ENCODE data around the gene HDGF.

The HDGF gene

DNA sequence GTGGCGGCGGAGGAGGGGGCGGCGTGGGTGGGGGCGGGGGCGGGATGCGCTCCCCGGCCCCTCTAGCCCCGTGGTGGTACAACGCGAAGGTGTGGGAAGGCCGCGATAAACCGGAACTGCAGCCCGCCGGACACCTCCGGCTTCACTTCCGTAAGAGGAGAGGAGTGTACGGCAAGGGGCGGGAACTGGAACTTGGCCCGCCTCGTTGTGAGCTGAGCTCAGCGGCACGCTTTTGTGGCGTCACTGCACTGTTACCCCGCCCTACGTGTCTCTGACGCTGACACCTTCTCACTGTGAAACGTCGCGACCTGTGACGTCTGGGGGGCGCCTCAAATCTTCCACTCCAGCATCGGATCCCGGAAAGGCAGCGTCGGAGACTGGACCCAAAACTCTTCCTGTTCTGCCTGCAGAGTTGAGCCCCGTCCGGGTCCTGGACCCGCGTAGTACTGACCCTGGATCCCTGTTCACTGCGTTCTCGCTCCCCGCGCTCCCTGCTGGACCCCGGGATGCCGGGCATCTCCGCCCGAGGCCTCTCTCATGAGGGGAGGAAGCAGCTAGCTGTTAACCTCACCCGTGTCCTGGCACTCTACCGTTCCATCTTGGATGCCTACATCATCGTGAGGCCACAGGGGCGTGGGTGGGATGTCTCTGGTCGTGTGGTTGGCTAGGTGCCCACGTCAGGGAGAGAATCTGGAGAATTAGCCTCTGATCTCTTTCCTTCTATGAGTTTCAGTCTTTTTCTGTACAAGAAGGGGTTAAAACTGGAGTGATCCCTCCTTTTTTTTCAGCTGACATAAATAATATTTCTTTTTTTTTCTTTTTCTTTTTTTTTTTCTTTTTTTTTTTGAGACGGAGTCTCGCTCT is 22.6 kb downstream of the HDGF start, which contains the start of gene ISG20L2:
Gene ISG20L2, minus strand, starts transcription at position 168 of the 864 bp plus-strand sequence. CDS start 1,114 bp downstream, outside the sequence.
- Histone ChIP-seq H3K79me2 (ENCODE audit: insufficient read depth, low read length) (peaks cover 44% of the 10 kb centered on the region), H2AFZ (ENCODE audit: low read length) (no peak within 1 kb of the TSS), H3F3A (ENCODE audit: insufficient read depth, low read length) (no peaks in the 10 kb centered on the region; the same call in 1 of the 2 replicates), H3K4me3 (ENCODE audit: low read depth, low read length, poor library complexity, severe bottlenecking) (peak within 1 kb of the TSS; percentile 100), H3K9me3 (ENCODE audit: low read length) (no peaks in the 10 kb centered on the region), H3K4me2 (ENCODE audit: low read length) (peak within 1 kb of the TSS; percentile 95), H3K4me1 (ENCODE audit: insufficient read depth, low read length, severe bottlenecking) (peaks cover 48% of the 10 kb centered on the region), H3K27ac (ENCODE audit: low read depth, low read length, poor library complexity, severe bottlenecking) (peak within 1 kb of the TSS; percentile 76), H3K36me3 (ENCODE audit: insufficient read depth, low read length) (peaks cover 35% of the 10 kb centered on the region), H3K27me3 (ENCODE audit: insufficient read depth, low read length) (no peaks in the 10 kb centered on the region), H3K9me2 (ENCODE audit: low read depth, low read length) (no peaks in the 10 kb centered on the region), H4K20me1 (ENCODE audit: insufficient read depth, low read length) (0 out of 2 replicates have a peak, but pooled peaks cover 3% of the 10 kb centered on the region), H3K9ac (ENCODE audit: low read length) (peak within 1 kb of the TSS; percentile 100)
- no peak for TF ChIP-seq EZH2 (IDR thresholded peaks at IDR 0.05; ENCODE audit: borderline replicate concordance, low read length)
- TF ChIP-seq, protein P1, sequence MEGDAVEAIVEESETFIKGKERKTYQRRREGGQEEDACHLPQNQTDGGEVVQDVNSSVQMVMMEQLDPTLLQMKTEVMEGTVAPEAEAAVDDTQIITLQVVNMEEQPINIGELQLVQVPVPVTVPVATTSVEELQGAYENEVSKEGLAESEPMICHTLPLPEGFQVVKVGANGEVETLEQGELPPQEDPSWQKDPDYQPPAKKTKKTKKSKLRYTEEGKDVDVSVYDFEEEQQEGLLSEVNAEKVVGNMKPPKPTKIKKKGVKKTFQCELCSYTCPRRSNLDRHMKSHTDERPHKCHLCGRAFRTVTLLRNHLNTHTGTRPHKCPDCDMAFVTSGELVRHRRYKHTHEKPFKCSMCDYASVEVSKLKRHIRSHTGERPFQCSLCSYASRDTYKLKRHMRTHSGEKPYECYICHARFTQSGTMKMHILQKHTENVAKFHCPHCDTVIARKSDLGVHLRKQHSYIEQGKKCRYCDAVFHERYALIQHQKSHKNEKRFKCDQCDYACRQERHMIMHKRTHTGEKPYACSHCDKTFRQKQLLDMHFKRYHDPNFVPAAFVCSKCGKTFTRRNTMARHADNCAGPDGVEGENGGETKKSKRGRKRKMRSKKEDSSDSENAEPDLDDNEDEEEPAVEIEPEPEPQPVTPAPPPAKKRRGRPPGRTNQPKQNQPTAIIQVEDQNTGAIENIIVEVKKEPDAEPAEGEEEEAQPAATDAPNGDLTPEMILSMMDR (IDR thresholded peaks at IDR 0.05; ENCODE audit: low read length), result no peak

DNA sequence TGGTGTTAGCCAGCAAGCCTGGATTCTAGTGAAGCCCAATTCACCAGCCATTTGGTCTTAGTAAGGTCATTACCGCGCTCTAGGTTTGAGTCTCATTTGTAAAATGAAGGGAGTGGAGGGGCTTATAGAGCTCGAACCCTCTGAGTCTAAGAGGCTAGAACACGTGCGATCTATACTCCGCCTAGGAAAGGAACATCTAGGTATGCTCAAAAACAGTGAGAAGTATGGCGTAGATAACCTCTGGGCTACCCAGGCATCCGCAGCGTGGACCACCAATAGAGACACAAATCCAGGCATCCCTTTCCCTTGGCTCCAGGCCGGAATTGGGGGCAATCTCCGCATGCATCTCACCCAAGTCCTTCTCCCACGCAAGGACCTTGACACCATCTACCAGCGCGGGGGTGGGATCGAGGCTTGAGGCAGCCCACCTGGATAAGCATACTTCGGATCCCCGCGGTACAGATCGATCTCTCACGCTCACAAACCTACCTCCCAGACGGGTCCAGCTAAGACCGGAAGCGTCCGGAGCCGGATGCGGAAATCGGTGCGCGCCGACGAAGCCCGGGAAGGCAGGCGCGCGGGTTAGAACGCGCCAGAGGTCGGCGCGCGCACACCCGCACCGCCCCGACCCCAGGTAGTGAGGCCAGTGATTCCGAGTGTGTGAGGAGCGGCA is 23.4 kb downstream of the HDGF start, which contains the start of gene METTL25B:
Gene METTL25B, plus strand, starts transcription at position 544 of the 673 bp plus-strand sequence. CDS start 636 bp downstream, outside the sequence.
- Histone ChIP-seq H3K36me3 (ENCODE audit: insufficient read depth, low read length) (peaks cover 39% of the 10 kb centered on the region), H3K27ac (ENCODE audit: low read depth, low read length, poor library complexity, severe bottlenecking) (peak within 1 kb of the TSS; percentile 76), H3K27me3 (ENCODE audit: insufficient read depth, low read length) (no peaks in the 10 kb centered on the region), H3K9me2 (ENCODE audit: low read depth, low read length) (no peaks in the 10 kb centered on the region), H3K9me3 (ENCODE audit: low read length) (no peaks in the 10 kb centered on the region), H3K4me2 (ENCODE audit: low read length) (peak within 1 kb of the TSS; percentile 95), H3K79me2 (ENCODE audit: insufficient read depth, low read length) (peaks cover 45% of the 10 kb centered on the region), H3K9ac (ENCODE audit: low read length) (peak within 1 kb of the TSS; percentile 100), H2AFZ (ENCODE audit: low read length) (no peak within 1 kb of the TSS), H3K4me3 (ENCODE audit: low read depth, low read length, poor library complexity, severe bottlenecking) (peak within 1 kb of the TSS; percentile 100), H3F3A (ENCODE audit: insufficient read depth, low read length) (no peaks in the 10 kb centered on the region; the same call in 1 of the 2 replicates), H4K20me1 (ENCODE audit: insufficient read depth, low read length) (0 out of 2 replicates have a peak, but pooled peaks cover 3% of the 10 kb centered on the region), H3K4me1 (ENCODE audit: insufficient read depth, low read length, severe bottlenecking) (peaks cover 48% of the 10 kb centered on the region)
- TF ChIP-seq, protein P1 (IDR thresholded peaks at IDR 0.05; ENCODE audit: low read length), result no peak
- TF ChIP-seq EZH2 (IDR thresholded peaks at IDR 0.05; ENCODE audit: borderline replicate concordance, low read length), result no peak

DNA sequence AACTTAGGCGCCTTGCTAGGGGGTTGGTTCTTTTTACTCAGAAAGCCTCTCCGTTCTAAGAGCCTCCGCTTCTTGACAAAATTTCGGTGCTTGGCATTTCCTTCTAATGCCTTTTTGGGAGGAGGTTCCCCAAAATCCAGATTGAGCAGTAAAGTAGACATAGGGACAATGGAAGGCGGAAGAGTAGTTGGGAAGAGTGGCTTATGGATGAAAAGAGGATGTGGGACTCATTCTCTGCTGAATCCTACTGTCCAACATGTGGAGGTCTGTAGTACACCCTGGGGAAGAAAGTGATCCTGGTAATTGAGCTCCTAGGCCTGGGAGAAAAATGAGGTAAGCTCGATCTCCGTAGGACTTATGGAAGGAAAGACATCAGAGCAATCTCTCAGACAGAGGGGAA is 24.0 kb downstream of the HDGF start:
- Histone ChIP-seq H3K27me3 (ENCODE audit: insufficient read depth, low read length) (no peaks in the 10 kb centered on the region), H3K4me1 (ENCODE audit: insufficient read depth, low read length, severe bottlenecking) (peaks cover 48% of the 10 kb centered on the region), H4K20me1 (ENCODE audit: insufficient read depth, low read length) (0 out of 2 replicates have a peak, but pooled peaks cover 3% of the 10 kb centered on the region), H3K9me3 (ENCODE audit: low read length) (no peaks in the 10 kb centered on the region), H3K36me3 (ENCODE audit: insufficient read depth, low read length) (peaks cover 45% of the 10 kb centered on the region), H3F3A (ENCODE audit: insufficient read depth, low read length) (no peaks in the 10 kb centered on the region; the same call in 1 of the 2 replicates), H3K9me2 (ENCODE audit: low read depth, low read length) (no peaks in the 10 kb centered on the region), H3K79me2 (ENCODE audit: insufficient read depth, low read length) (peaks cover 45% of the 10 kb centered on the region), H2AFZ (ENCODE audit: low read length) (no peak overlapping the region), H3K4me3 (ENCODE audit: low read depth, low read length, poor library complexity, severe bottlenecking) (peak overlapping the region; percentile 100), H3K9ac (ENCODE audit: low read length) (peak overlapping the region; percentile 100), H3K27ac (ENCODE audit: low read depth, low read length, poor library complexity, severe bottlenecking) (peak overlapping the region; percentile 76), H3K4me2 (ENCODE audit: low read length) (peak overlapping the region; percentile 87)
- TF ChIP-seq, protein P1 (IDR thresholded peaks at IDR 0.05; ENCODE audit: low read length), result no peak
- no peak for TF ChIP-seq EZH2 (IDR thresholded peaks at IDR 0.05; ENCODE audit: borderline replicate concordance, low read length)
